WTC11 (cell line): ENCODE data around the gene KRTAP6-2. TPM values are rescaled to one million over a fixed set of nuclear protein-coding genes. Genes with fewer than 3 reads are reported as not detected.

ENCODE experiments used
- ATAC-seq: fragments of 200-7000 bp; cut with Tn5 transposase; 2 replicates; pipeline ENCODE4 v1.10.0; 2021; ENCODE audit warnings: mild to moderate bottlenecking, moderate library complexity
- CTCF ChIA-PET: fragments of 300-600 bp; sonication (Branson Sonifier 250); formaldehyde crosslinking; loops from one replicate; lab custom pipeline; 2021; ENCODE audit warnings: antibody characterized with exemption; lab: Charles Lee
- POLR2A ChIA-PET: fragments of 350-600 bp; sonication (Branson Sonifier 250); formaldehyde crosslinking; loops from one replicate; lab custom pipeline; 2021; ENCODE audit warnings: antibody characterized with exemption; lab: Charles Lee
- DNase-seq: peaks from one replicate; pipeline ENCODE4 v3.0.0; 2021; ENCODE audit warnings: low spot score
- H3K27ac Mint-ChIP-seq: 2 replicates; pipeline ENCODE4 v1.8.0; 2021; ENCODE audit warnings: mixed read lengths
- H3K27me3 Mint-ChIP-seq: 2 replicates; pipeline ENCODE4 v1.8.0; 2021; ENCODE audit warnings: low read depth, mild to moderate bottlenecking, moderate library complexity, mixed read lengths
- H3K36me3 Mint-ChIP-seq: 2 replicates; pipeline ENCODE4 v1.8.0; 2021; ENCODE audit warnings: mixed read lengths
- H3K4me1 Mint-ChIP-seq: 2 replicates; pipeline ENCODE4 v1.8.0; 2022; ENCODE audit warnings: mixed read lengths
- H3K4me3 Mint-ChIP-seq: 2 replicates; pipeline ENCODE4 v1.8.0; 2021; ENCODE audit warnings: mild to moderate bottlenecking, moderate library complexity, mixed read lengths
- H3K9me3 Mint-ChIP-seq: 2 replicates; pipeline ENCODE4 v1.8.0; 2021; ENCODE audit warnings: mixed read lengths
- CBFB ChIP-seq: sonication (generic); formaldehyde crosslinking; IDR thresholded peaks from 2 replicates; pipeline ENCODE4 v1.8.1; 2022; ENCODE audit warnings: mild to moderate bottlenecking, low read depth, missing genetic modification reagents
- CREB1 ChIP-seq: sonication (generic); formaldehyde crosslinking; IDR thresholded peaks from 2 replicates; pipeline ENCODE4 v1.8.0; 2023; ENCODE audit warnings: mild to moderate bottlenecking, missing genetic modification reagents
- CREM ChIP-seq: sonication (generic); formaldehyde crosslinking; IDR thresholded peaks from 2 replicates; pipeline ENCODE4 v1.8.1; 2022; ENCODE audit warnings: mild to moderate bottlenecking, missing genetic modification reagents, moderate library complexity
- FOXP4 ChIP-seq: sonication (generic); formaldehyde crosslinking; IDR thresholded peaks from 2 replicates; pipeline ENCODE4 v1.8.0; 2022; ENCODE audit warnings: mild to moderate bottlenecking, missing genetic modification reagents
- NR1H2 ChIP-seq: sonication (generic); formaldehyde crosslinking; IDR thresholded peaks from 2 replicates; pipeline ENCODE4 v1.9.0; 2021; ENCODE audit warnings: mild to moderate bottlenecking, moderate library complexity, missing genetic modification reagents
- PRRX2 ChIP-seq: fragments of 250-450 bp; sonication (Bioruptor Pico); IDR thresholded peaks from 2 replicates; pipeline ENCODE4 v1.8.0; 2021; ENCODE audit warnings: mild to moderate bottlenecking
- TCF7 ChIP-seq: sonication (generic); formaldehyde crosslinking; IDR thresholded peaks from 2 replicates; pipeline ENCODE4 v1.8.0; 2022; ENCODE audit warnings: mild to moderate bottlenecking, low read depth, missing genetic modification reagents, moderate library complexity
- ZNF219 ChIP-seq: sonication (generic); formaldehyde crosslinking; IDR thresholded peaks from 2 replicates; pipeline ENCODE4 v1.8.0; 2023; ENCODE audit warnings: missing genetic modification reagents, mild to moderate bottlenecking, borderline replicate concordance
- total RNA-seq: library from RNA; stranded (reverse); gene quantifications from 3 replicates; pipeline ENCODE4 v1.2.3, GENCODE V29; 2021
- TF ChIP-seq, protein P1 (sequence below): sonication (generic); formaldehyde crosslinking; IDR thresholded peaks from 2 replicates; pipeline ENCODE4 v1.8.1; 2022; ENCODE audit warnings: low read depth, missing genetic modification reagents, borderline replicate concordance
- TF ChIP-seq, protein P2 (sequence below): fragments of 250-450 bp; sonication (Bioruptor Pico); IDR thresholded peaks from 2 replicates; pipeline ENCODE4 v1.9.0; 2021; ENCODE audit warnings: mild to moderate bottlenecking
- TF ChIP-seq, protein P3 (sequence below): sonication (generic); formaldehyde crosslinking; IDR thresholded peaks from 2 replicates; pipeline ENCODE4 v1.8.1; 2023; ENCODE audit warnings: mild to moderate bottlenecking, missing genetic modification reagents, borderline replicate concordance
- TF ChIP-seq, protein P4 (sequence below): sonication (generic); formaldehyde crosslinking; IDR thresholded peaks from 2 replicates; pipeline ENCODE4 v1.8.0; 2022; ENCODE audit warnings: mild to moderate bottlenecking, missing genetic modification reagents
- TF ChIP-seq, protein P5 (sequence below): fragments of 250-450 bp; sonication (Bioruptor Pico); IDR thresholded peaks from 2 replicates; pipeline ENCODE4 v1.9.0; 2021; ENCODE audit warnings: mild to moderate bottlenecking
- TF ChIP-seq, protein P6 (sequence below): sonication (generic); formaldehyde crosslinking; IDR thresholded peaks from 2 replicates; pipeline ENCODE4 v1.8.0; 2023; ENCODE audit warnings: missing genetic modification reagents, mild to moderate bottlenecking, borderline replicate concordance

KRTAP6-2 gene
- total RNA-seq, 1 experiment from 2014 or later, result not detected

- ATAC-seq, result no peak
- no peaks in the 10 kb centered on the region for H3K4me1 Mint-ChIP-seq
- H3K36me3 Mint-ChIP-seq, result no peaks in the 10 kb centered on the region
- no peak overlapping the region for H3K4me3 Mint-ChIP-seq
- ChIA-PET CTCF (no interaction called here), POLR2A (no interaction called here)
- no peak overlapping the region for H3K27ac Mint-ChIP-seq
- DNase-seq, result no peak
- TF ChIP-seq NR1H2 (CRISPR knock-in tag), result no peak
- TF ChIP-seq ZNF219, result no peak
- TF ChIP-seq, protein P1, sequence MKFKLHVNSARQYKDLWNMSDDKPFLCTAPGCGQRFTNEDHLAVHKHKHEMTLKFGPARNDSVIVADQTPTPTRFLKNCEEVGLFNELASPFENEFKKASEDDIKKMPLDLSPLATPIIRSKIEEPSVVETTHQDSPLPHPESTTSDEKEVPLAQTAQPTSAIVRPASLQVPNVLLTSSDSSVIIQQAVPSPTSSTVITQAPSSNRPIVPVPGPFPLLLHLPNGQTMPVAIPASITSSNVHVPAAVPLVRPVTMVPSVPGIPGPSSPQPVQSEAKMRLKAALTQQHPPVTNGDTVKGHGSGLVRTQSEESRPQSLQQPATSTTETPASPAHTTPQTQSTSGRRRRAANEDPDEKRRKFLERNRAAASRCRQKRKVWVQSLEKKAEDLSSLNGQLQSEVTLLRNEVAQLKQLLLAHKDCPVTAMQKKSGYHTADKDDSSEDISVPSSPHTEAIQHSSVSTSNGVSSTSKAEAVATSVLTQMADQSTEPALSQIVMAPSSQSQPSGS, result no peak
- no peak for TF ChIP-seq CREM (CRISPR knock-in tag)
- TF ChIP-seq, protein P2, sequence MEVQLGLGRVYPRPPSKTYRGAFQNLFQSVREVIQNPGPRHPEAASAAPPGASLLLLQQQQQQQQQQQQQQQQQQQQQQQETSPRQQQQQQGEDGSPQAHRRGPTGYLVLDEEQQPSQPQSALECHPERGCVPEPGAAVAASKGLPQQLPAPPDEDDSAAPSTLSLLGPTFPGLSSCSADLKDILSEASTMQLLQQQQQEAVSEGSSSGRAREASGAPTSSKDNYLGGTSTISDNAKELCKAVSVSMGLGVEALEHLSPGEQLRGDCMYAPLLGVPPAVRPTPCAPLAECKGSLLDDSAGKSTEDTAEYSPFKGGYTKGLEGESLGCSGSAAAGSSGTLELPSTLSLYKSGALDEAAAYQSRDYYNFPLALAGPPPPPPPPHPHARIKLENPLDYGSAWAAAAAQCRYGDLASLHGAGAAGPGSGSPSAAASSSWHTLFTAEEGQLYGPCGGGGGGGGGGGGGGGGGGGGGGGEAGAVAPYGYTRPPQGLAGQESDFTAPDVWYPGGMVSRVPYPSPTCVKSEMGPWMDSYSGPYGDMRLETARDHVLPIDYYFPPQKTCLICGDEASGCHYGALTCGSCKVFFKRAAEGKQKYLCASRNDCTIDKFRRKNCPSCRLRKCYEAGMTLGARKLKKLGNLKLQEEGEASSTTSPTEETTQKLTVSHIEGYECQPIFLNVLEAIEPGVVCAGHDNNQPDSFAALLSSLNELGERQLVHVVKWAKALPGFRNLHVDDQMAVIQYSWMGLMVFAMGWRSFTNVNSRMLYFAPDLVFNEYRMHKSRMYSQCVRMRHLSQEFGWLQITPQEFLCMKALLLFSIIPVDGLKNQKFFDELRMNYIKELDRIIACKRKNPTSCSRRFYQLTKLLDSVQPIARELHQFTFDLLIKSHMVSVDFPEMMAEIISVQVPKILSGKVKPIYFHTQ, result no peak
- TF ChIP-seq, protein P3, sequence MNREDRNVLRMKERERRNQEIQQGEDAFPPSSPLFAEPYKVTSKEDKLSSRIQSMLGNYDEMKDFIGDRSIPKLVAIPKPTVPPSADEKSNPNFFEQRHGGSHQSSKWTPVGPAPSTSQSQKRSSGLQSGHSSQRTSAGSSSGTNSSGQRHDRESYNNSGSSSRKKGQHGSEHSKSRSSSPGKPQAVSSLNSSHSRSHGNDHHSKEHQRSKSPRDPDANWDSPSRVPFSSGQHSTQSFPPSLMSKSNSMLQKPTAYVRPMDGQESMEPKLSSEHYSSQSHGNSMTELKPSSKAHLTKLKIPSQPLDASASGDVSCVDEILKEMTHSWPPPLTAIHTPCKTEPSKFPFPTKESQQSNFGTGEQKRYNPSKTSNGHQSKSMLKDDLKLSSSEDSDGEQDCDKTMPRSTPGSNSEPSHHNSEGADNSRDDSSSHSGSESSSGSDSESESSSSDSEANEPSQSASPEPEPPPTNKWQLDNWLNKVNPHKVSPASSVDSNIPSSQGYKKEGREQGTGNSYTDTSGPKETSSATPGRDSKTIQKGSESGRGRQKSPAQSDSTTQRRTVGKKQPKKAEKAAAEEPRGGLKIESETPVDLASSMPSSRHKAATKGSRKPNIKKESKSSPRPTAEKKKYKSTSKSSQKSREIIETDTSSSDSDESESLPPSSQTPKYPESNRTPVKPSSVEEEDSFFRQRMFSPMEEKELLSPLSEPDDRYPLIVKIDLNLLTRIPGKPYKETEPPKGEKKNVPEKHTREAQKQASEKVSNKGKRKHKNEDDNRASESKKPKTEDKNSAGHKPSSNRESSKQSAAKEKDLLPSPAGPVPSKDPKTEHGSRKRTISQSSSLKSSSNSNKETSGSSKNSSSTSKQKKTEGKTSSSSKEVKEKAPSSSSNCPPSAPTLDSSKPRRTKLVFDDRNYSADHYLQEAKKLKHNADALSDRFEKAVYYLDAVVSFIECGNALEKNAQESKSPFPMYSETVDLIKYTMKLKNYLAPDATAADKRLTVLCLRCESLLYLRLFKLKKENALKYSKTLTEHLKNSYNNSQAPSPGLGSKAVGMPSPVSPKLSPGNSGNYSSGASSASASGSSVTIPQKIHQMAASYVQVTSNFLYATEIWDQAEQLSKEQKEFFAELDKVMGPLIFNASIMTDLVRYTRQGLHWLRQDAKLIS (CRISPR knock-in tag), result no peak
- no peak for TF ChIP-seq TCF7 (CRISPR knock-in tag)
- H3K27me3 Mint-ChIP-seq, result no peaks in the 10 kb centered on the region
- peaks cover 30% of the 10 kb centered on the region for H3K9me3 Mint-ChIP-seq
Observed at GRCh38 chr21:30555095-30555494, 43.6 kb downstream of the KRTAP6-2 start.

DNA sequence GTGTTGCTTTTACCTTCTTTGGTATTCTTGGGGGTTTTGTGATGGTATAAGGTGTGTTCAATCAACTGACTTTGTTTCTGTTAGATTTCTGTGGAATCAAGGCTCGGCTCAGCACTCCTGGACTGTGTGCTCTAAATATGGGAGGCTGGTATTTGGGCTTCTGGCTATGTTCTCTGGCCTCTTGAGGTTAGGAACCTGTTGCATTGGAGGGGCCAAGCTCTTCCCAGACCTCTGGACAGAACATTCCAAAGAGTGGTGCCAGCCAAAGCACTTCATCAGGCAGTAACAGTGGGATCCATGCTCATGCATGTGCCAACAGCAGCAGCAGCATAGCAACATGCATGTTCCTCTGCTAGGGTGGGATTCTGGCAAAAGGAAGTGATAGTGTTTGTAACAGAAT, 45.9 kb downstream of the KRTAP6-2 start:
- 0 out of 2 replicates have a peak, but pooled peaks cover 3% of the 10 kb centered on the region for H3K4me1 Mint-ChIP-seq
- CTCF ChIA-PET, result no interaction called here
- no peaks in the 10 kb centered on the region for H3K36me3 Mint-ChIP-seq
- H3K4me3 Mint-ChIP-seq, result no peak overlapping the region
- no peaks in the 10 kb centered on the region for H3K27me3 Mint-ChIP-seq
- POLR2A ChIA-PET, result interaction anchor here (0.7 kb wide), 1 partner anchor 49 kb away, joined by 4 read pairs; no protein-coding TSS in a partner anchor
- peaks cover 31% of the 10 kb centered on the region for H3K9me3 Mint-ChIP-seq
- H3K27ac Mint-ChIP-seq, result no peak overlapping the region
- DNase-seq (no peak), ATAC-seq (no peak)
- TF ChIP-seq ZNF219 (no peak), FOXP4 (no peak), PRRX2 (CRISPR knock-in tag) (no peak), CBFB (CRISPR knock-in tag) (no peak), CREB1 (no peak), TCF7 (CRISPR knock-in tag) (no peak)
- TF ChIP-seq, protein P4, sequence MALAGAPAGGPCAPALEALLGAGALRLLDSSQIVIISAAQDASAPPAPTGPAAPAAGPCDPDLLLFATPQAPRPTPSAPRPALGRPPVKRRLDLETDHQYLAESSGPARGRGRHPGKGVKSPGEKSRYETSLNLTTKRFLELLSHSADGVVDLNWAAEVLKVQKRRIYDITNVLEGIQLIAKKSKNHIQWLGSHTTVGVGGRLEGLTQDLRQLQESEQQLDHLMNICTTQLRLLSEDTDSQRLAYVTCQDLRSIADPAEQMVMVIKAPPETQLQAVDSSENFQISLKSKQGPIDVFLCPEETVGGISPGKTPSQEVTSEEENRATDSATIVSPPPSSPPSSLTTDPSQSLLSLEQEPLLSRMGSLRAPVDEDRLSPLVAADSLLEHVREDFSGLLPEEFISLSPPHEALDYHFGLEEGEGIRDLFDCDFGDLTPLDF, result no peak
- TF ChIP-seq, protein P5, sequence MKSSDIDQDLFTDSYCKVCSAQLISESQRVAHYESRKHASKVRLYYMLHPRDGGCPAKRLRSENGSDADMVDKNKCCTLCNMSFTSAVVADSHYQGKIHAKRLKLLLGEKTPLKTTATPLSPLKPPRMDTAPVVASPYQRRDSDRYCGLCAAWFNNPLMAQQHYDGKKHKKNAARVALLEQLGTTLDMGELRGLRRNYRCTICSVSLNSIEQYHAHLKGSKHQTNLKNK (CRISPR knock-in tag), result no peak
- TF ChIP-seq, protein P2, result no peak
- TF ChIP-seq, protein P6, sequence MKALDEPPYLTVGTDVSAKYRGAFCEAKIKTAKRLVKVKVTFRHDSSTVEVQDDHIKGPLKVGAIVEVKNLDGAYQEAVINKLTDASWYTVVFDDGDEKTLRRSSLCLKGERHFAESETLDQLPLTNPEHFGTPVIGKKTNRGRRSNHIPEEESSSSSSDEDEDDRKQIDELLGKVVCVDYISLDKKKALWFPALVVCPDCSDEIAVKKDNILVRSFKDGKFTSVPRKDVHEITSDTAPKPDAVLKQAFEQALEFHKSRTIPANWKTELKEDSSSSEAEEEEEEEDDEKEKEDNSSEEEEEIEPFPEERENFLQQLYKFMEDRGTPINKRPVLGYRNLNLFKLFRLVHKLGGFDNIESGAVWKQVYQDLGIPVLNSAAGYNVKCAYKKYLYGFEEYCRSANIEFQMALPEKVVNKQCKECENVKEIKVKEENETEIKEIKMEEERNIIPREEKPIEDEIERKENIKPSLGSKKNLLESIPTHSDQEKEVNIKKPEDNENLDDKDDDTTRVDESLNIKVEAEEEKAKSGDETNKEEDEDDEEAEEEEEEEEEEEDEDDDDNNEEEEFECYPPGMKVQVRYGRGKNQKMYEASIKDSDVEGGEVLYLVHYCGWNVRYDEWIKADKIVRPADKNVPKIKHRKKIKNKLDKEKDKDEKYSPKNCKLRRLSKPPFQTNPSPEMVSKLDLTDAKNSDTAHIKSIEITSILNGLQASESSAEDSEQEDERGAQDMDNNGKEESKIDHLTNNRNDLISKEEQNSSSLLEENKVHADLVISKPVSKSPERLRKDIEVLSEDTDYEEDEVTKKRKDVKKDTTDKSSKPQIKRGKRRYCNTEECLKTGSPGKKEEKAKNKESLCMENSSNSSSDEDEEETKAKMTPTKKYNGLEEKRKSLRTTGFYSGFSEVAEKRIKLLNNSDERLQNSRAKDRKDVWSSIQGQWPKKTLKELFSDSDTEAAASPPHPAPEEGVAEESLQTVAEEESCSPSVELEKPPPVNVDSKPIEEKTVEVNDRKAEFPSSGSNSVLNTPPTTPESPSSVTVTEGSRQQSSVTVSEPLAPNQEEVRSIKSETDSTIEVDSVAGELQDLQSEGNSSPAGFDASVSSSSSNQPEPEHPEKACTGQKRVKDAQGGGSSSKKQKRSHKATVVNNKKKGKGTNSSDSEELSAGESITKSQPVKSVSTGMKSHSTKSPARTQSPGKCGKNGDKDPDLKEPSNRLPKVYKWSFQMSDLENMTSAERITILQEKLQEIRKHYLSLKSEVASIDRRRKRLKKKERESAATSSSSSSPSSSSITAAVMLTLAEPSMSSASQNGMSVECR (CRISPR knock-in tag), result no peak
